Panc1 (cell line): ENCODE data around the gene NFATC2. TPM values are rescaled to one million over a fixed set of nuclear protein-coding genes. Genes with fewer than 3 reads are reported as not detected.
A peak's percentile ranks its signal among the peaks of the same experiment; 100 is the strongest.
"Not testable (repeated sequence)": the region's sequence is repeated elsewhere in the genome, so short reads cannot be mapped to it uniquely, and the experiment has no call there.

Experiments
- ATAC-seq: fragments of 200-7000 bp; cut with Tn5 transposase; 2 replicates; pipeline ENCODE4 v1.9.1; 2020; ENCODE audit warnings: mild to moderate bottlenecking, moderate library complexity
- BruUV-seq: library from RNA; stranded (reverse); fragments of 400-500 nt; replicated peaks from 2 replicates; lab custom pipeline; 2021; lab: Mats Ljungman, UMichigan
- CTCF ChIA-PET: fragments of 300-600 bp; sonication (Branson Sonifier 250); formaldehyde crosslinking; loops from one replicate; lab custom pipeline; 2022; ENCODE audit warnings: antibody characterized with exemption; lab: Charles Lee
- POLR2A ChIA-PET: fragments of 300-600 bp; sonication (Branson Sonifier 250); formaldehyde crosslinking; loops from one replicate; lab custom pipeline; 2022; ENCODE audit warnings: antibody characterized with exemption; lab: Charles Lee
- DNase-seq: peaks from one replicate; pipeline ENCODE4 v3.0.0-alpha.2; 2010; ENCODE audit warnings: low read depth, low spot score
- H3K27ac ChIP-seq: 2 replicates; pipeline ENCODE4 v1.5.1; 2011; ENCODE audit warnings: mild to moderate bottlenecking, low read length, inconsistent platforms
- H3K27me3 ChIP-seq: fragments of 200-500 bp; sonication (Bioruptor generic); 2 replicates; pipeline ENCODE4 v1.6.0; 2014; ENCODE audit warnings: low read length, inconsistent platforms; ENCODE audit not compliant: control insufficient read depth, insufficient read depth
- H3K36me3 ChIP-seq: fragments of 200-500 bp; sonication (Bioruptor generic); 2 replicates; pipeline ENCODE4 v1.5.1; 2014; ENCODE audit warnings: inconsistent platforms, mild to moderate bottlenecking, low read length, moderate library complexity; ENCODE audit not compliant: control insufficient read depth, insufficient read depth
- H3K4me1 ChIP-seq: 2 replicates; pipeline ENCODE4 v1.5.1; 2011; ENCODE audit warnings: inconsistent platforms, mild to moderate bottlenecking, low read length, moderate library complexity; ENCODE audit not compliant: control insufficient read depth, insufficient read depth
- H3K4me3 ChIP-seq, 2 experiments: 2 replicates each; pipeline ENCODE4 v1.5.1; 2011 to 2012; ENCODE audit warnings: low read depth in 2 of 2, low read length in 2 of 2, mild to moderate bottlenecking in 2 of 2, inconsistent platforms in 1 of 2, moderate library complexity in 1 of 2
- H3K9me3 ChIP-seq: fragments of 200-500 bp; sonication (Bioruptor generic); 2 replicates; pipeline ENCODE4 v1.5.1; 2014; ENCODE audit warnings: low read depth, mild to moderate bottlenecking, inconsistent platforms, low read length, moderate library complexity; ENCODE audit not compliant: control insufficient read depth, insufficient read depth
- CTCF ChIP-seq: fragments of 450-650 bp; IDR thresholded peaks from 2 replicates; pipeline ENCODE4 v1.5.1; 2017; ENCODE audit warnings: mild to moderate bottlenecking
- POLR2AphosphoS5 ChIP-seq: IDR thresholded peaks from 2 replicates; pipeline ENCODE4 v1.6.1; 2012; ENCODE audit warnings: mild to moderate bottlenecking, low read depth, low read length, moderate library complexity
- SIN3A ChIP-seq: IDR thresholded peaks from 2 replicates; pipeline ENCODE4 v1.6.1; 2012; ENCODE audit warnings: low read depth, mild to moderate bottlenecking, low read length, moderate library complexity, borderline replicate concordance; ENCODE audit not compliant: insufficient read depth
- TCF7L2 ChIP-seq: IDR thresholded peaks from 2 replicates; pipeline ENCODE4 v1.6.1; 2011; ENCODE audit warnings: mild to moderate bottlenecking, low read depth, low read length, inconsistent platforms
- in situ Hi-C: cut with HindIII; loops from 2 replicates; pipeline ENCODE4 v1.10.0; 2016; ENCODE audit warnings: low sequenced_read_pairs, low pct_unique_long_range_greater_than_20kb
- intact Hi-C: fragments of 100-400 bp; cut with micrococcal nuclease; formaldehyde crosslinking; loops from one replicate; pipeline ENCODE4 v1.10.0; 2022; ENCODE audit not compliant: unreplicated experiment
- total RNA-seq: library from RNA; stranded (reverse); gene quantifications from one replicate; pipeline ENCODE4 v1.2.1, GENCODE V29; 2021; ENCODE audit not compliant: unreplicated experiment
- TF ChIP-seq, protein P1 (sequence below), 2 experiments: IDR thresholded peaks; 2 replicates each; pipeline ENCODE4 v1.6.1; 2011 to 2012; ENCODE audit warnings: low read depth in 2 of 2, control low read depth in 1 of 2, low read length in 1 of 2, mild to moderate bottlenecking in 1 of 2, moderate library complexity in 1 of 2; ENCODE audit not compliant: insufficient read depth in 1 of 2

The NFATC2 gene
- total RNA-seq, 1 experiment from 2014 or later, result 10.6 TPM

- H3K27me3 ChIP-seq, result no peaks in the 10 kb centered on the region
- H3K9me3 ChIP-seq, result no peaks in the 10 kb centered on the region
- ATAC-seq (no peak), DNase-seq (no peak)
- intact Hi-C loops, result no loop called here
- in situ Hi-C loops, result no loop called here
- H3K4me1 ChIP-seq, result peaks cover 20% of the 10 kb centered on the region
- H3K27ac ChIP-seq, result no peak overlapping the region
- CTCF ChIA-PET, result interaction anchor here (0.6 to 0.7 kb wide), 2 partner anchors 114 to 264 kb away, joined by 3 to 4 read pairs; no protein-coding TSS in a partner anchor
- H3K36me3 ChIP-seq, result no peaks in the 10 kb centered on the region
- no TSS peak for BruUV-seq
- POLR2A ChIA-PET, result no interaction called here
- no peak overlapping the region for H3K4me3 ChIP-seq
- TF ChIP-seq POLR2AphosphoS5 (no peak), TCF7L2 (no peak), CTCF (no peak), SIN3A (no peak)
- TF ChIP-seq, protein P1, sequence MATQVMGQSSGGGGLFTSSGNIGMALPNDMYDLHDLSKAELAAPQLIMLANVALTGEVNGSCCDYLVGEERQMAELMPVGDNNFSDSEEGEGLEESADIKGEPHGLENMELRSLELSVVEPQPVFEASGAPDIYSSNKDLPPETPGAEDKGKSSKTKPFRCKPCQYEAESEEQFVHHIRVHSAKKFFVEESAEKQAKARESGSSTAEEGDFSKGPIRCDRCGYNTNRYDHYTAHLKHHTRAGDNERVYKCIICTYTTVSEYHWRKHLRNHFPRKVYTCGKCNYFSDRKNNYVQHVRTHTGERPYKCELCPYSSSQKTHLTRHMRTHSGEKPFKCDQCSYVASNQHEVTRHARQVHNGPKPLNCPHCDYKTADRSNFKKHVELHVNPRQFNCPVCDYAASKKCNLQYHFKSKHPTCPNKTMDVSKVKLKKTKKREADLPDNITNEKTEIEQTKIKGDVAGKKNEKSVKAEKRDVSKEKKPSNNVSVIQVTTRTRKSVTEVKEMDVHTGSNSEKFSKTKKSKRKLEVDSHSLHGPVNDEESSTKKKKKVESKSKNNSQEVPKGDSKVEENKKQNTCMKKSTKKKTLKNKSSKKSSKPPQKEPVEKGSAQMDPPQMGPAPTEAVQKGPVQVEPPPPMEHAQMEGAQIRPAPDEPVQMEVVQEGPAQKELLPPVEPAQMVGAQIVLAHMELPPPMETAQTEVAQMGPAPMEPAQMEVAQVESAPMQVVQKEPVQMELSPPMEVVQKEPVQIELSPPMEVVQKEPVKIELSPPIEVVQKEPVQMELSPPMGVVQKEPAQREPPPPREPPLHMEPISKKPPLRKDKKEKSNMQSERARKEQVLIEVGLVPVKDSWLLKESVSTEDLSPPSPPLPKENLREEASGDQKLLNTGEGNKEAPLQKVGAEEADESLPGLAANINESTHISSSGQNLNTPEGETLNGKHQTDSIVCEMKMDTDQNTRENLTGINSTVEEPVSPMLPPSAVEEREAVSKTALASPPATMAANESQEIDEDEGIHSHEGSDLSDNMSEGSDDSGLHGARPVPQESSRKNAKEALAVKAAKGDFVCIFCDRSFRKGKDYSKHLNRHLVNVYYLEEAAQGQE (IDR thresholded peaks at IDR 0.05; ENCODE audit: insufficient read depth in 1 of 2, low read depth in 2 of 2, low read length in 1 of 2), result no peak
Observed at GRCh38 chr20:51570739-51571459, 28.4 kb upstream of the NFATC2 start.

DNA sequence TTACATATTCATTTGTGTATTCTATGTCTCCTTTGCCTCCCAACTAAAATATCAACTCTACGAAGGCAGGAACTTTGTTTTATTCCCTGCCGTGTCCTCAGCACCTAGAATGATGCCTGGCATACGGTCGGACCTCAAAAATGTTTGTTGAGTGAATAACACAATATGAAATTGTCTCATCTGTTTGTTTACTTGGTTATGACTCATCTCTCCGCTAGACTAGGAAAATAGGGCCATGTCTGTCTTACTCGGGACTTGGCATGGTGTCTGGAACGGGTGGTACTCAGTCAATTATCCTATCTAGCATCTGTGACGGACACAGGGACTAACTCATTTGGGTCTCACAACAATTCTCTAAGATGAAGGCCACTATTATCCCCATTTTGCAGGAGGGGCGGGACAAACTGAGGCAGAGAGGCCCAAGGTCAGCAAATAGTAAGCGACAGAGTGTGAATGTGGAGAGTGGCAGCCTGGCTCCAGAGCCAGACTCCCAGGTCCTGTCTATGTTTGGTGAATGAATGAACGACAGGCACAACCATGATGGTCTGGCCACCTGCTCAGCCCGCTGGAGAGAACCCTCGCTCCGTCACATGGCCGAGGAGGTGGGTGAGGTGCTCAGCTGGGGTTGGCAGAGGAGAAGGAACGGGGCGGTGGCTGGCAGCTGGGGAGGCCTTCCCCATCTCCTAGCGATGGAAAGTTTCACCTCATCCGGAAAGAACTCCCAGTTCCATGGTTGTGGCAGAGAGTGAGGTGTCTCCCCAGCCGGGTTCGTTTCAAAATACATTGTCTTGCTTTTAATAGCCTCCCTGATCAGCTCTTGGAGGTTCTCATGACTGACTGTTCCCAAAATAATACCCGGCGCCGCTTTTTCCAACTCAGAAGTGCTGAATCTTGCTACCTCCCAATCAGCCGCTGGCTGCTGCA lies 27.6 kb upstream of the NFATC2 start:
- Histone ChIP-seq H3K27ac (no peak overlapping the region), H3K9me3 (no peaks in the 10 kb centered on the region), H3K36me3 (no peaks in the 10 kb centered on the region), H3K4me1 (peaks cover 27% of the 10 kb centered on the region), H3K4me3 (no peak overlapping the region), H3K27me3 (no peaks in the 10 kb centered on the region)
- ChIA-PET CTCF (interaction anchor here (0.7 kb wide), 2 partner anchors 63 to 113 kb away, joined by 3 to 4 read pairs; no protein-coding TSS in a partner anchor), POLR2A (no interaction called here)
- ATAC-seq (peak; percentile 62), DNase-seq (peak; percentile 54)
- intact Hi-C loops, result loop anchor here (10.0 kb wide), 1 partner anchor 115 kb away; no protein-coding TSS in a partner anchor
- TF ChIP-seq POLR2AphosphoS5 (no peak), CTCF (no peak), TCF7L2 (no peak), SIN3A (no peak)
- TF ChIP-seq, protein P1 (IDR thresholded peaks at IDR 0.05; ENCODE audit: insufficient read depth in 1 of 2, low read depth in 2 of 2, low read length in 1 of 2), result no peak
- in situ Hi-C loops, result no loop called here
- no TSS peak for BruUV-seq

DNA sequence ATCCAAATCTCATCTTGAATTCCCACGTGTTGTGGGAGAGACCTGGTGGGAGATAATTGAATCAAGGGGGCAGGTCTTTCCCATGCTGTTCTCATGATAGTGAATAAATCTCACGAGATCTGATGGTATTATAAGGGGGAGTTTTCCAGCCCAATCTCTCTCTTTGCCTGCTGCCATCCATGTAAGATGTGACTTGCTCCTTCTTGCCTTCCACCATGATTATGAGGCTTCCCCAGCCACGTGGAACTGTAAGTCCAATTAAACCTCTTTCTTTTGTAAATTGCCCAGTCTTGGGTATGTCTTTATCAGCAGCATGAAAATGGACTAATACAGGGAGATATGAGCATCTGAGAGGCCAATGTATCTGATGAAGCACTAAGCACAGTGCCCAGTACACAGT lies 26.0 kb upstream of the NFATC2 start:
- H3K27me3 ChIP-seq, DNase-seq, CTCF ChIA-PET, in situ Hi-C loops, H3K9me3 ChIP-seq, ATAC-seq, H3K4me3 ChIP-seq, BruUV-seq, POLR2A ChIA-PET, H3K36me3 ChIP-seq, H3K27ac ChIP-seq: not testable (repeated sequence)
- intact Hi-C loops, result loop anchor here (10.0 kb wide), 1 partner anchor 114 kb away; no protein-coding TSS in a partner anchor
- H3K4me1 ChIP-seq, result peaks cover 36% of the 10 kb centered on the region
